T-helper 2 cell treated with Interferon-gamma antibody and Interleukin-4, amounts not matched to agents 5 μg/mL and 100 μg/mL, for 36 hours (primary cell): ENCODE data around the gene MAPK10.
"Not testable (repeated sequence)": the region's sequence is repeated elsewhere in the genome, so short reads cannot be mapped to it uniquely, and the experiment has no call there.

Experiments
- DNase-seq: peaks from one replicate; pipeline ENCODE4 v3.0.0; 2021; ENCODE audit warnings: low spot score
- H3K27ac Mint-ChIP-seq: one replicate; pipeline ENCODE4 v1.8.0; 2021; ENCODE audit warnings: mild to moderate bottlenecking, mixed read lengths
- H3K27me3 Mint-ChIP-seq: one replicate; pipeline ENCODE4 v1.8.0; 2021; ENCODE audit warnings: low read depth, mixed read lengths
- H3K36me3 Mint-ChIP-seq: one replicate; pipeline ENCODE4 v1.8.0; 2021; ENCODE audit warnings: low read depth, mixed read lengths
- H3K4me1 Mint-ChIP-seq: one replicate; pipeline ENCODE4 v1.8.0; 2021; ENCODE audit warnings: low read depth, mixed read lengths
- H3K4me3 Mint-ChIP-seq: one replicate; pipeline ENCODE4 v1.8.0; 2022; ENCODE audit warnings: mild to moderate bottlenecking, moderate library complexity, mixed read lengths
- H3K9me3 Mint-ChIP-seq: one replicate; pipeline ENCODE4 v1.8.0; 2021; ENCODE audit warnings: mixed read lengths

The MAPK10 gene

GRCh38 chr4:86089053-86089452 is 270.8 kb downstream of the MAPK10 start:
- Mint-ChIP-seq H3K27ac (no peak overlapping the region), H3K36me3 (no peaks in the 10 kb centered on the region), H3K9me3 (no peaks in the 10 kb centered on the region), H3K4me1 (no peaks in the 10 kb centered on the region), H3K27me3 (no peaks in the 10 kb centered on the region), H3K4me3 (no peak overlapping the region)
- DNase-seq, result no peak

GRCh38 chr4:86075796-86076195 is 284.1 kb downstream of the MAPK10 start:
- not testable (repeated sequence) for H3K27me3 Mint-ChIP-seq, DNase-seq, H3K36me3 Mint-ChIP-seq, H3K4me1 Mint-ChIP-seq, H3K27ac Mint-ChIP-seq, H3K4me3 Mint-ChIP-seq, H3K9me3 Mint-ChIP-seq

- no peaks in the 10 kb centered on the region for H3K4me1 Mint-ChIP-seq
- H3K27me3 Mint-ChIP-seq, result no peaks in the 10 kb centered on the region
- no peak overlapping the region for H3K27ac Mint-ChIP-seq
- no peaks in the 10 kb centered on the region for H3K9me3 Mint-ChIP-seq
- no peaks in the 10 kb centered on the region for H3K36me3 Mint-ChIP-seq
- no peak overlapping the region for H3K4me3 Mint-ChIP-seq
- no peak for DNase-seq
Observed at GRCh38 chr4:86060341-86060740, 299.5 kb downstream of the MAPK10 start.

DNA sequence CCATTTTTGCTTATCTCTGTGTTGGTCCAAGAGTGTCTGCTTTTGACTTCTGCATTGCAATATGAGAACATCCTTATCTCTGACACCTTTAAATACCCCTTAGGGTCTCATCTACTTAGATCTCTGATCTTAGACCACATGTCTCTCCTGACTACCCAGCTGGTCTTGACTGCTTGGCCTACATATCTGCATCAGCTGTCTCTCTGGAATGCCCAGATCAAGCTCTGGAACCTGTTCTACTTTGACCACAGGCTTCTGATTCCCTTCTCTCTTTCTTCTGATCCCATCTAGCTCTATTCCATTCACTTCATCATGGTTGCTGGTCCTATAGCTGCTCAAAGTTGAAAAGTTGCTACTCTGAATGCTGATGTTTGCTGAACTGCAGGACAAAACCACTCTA is 301.2 kb downstream of the MAPK10 start:
- DNase-seq, result no peak
- H3K36me3 Mint-ChIP-seq, result no peaks in the 10 kb centered on the region
- H3K27me3 Mint-ChIP-seq, result no peaks in the 10 kb centered on the region
- H3K9me3 Mint-ChIP-seq, result no peaks in the 10 kb centered on the region
- H3K27ac Mint-ChIP-seq, result no peak overlapping the region
- no peaks in the 10 kb centered on the region for H3K4me1 Mint-ChIP-seq
- no peak overlapping the region for H3K4me3 Mint-ChIP-seq

- Mint-ChIP-seq H3K4me3 (no peak overlapping the region), H3K9me3 (no peaks in the 10 kb centered on the region), H3K27me3 (no peaks in the 10 kb centered on the region), H3K4me1 (no peaks in the 10 kb centered on the region), H3K36me3 (no peaks in the 10 kb centered on the region), H3K27ac (no peak overlapping the region)
- DNase-seq, result no peak
Observed at GRCh38 chr4:86055898-86056297, 304.0 kb downstream of the MAPK10 start.

DNA sequence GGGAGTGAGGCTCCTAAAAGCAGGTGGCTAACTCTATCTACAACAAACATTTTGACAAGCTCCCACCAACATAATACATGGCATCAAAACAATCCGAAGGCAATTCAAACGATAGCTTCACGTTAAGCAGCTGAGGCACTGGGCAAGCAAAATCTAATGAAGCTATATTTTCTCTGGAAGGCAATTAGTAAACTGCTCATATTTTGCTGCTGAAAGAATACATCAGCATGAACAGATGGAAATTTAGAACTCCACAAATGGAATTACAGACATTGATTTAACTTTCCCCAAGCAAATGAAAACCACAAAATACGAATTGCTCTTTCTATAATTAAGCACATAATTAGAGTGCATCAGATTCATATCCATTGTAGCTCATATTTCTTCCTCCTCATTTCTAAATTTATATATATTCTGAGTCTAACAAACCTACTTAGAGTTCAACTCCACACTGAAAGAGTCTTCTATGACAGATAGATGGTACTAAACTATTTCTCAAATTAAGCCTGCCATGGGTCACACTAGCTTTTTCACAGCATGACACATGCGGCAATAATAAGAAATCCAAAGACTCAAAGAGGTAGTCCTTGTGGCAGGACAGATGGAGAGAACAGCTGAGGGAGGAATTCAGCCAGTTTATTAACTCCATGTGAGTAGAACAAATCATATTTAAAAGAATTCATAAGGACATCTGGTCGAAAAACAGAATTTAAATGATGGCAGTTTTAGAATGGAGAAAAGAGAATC is 305.4 kb downstream of the MAPK10 start:
- Mint-ChIP-seq H3K36me3 (no peaks in the 10 kb centered on the region), H3K9me3 (no peaks in the 10 kb centered on the region), H3K27ac (no peak overlapping the region), H3K4me3 (no peak overlapping the region), H3K4me1 (no peaks in the 10 kb centered on the region), H3K27me3 (no peaks in the 10 kb centered on the region)
- no peak for DNase-seq

GRCh38 chr4:86050496-86050895 is 309.4 kb downstream of the MAPK10 start:
- H3K27ac Mint-ChIP-seq, result no peak overlapping the region

GRCh38 chr4:86048426-86048825 is 311.4 kb downstream of the MAPK10 start:
- no peak for DNase-seq
- Mint-ChIP-seq H3K4me1 (no peaks in the 10 kb centered on the region), H3K36me3 (no peaks in the 10 kb centered on the region), H3K9me3 (no peaks in the 10 kb centered on the region), H3K27me3 (no peaks in the 10 kb centered on the region), H3K27ac (no peak overlapping the region), H3K4me3 (no peak overlapping the region)

More at GRCh38 chr4:86050496-86050895, 309.4 kb downstream of the MAPK10 start:
- Mint-ChIP-seq H3K27me3 (no peaks in the 10 kb centered on the region), H3K4me1 (no peaks in the 10 kb centered on the region), H3K36me3 (no peaks in the 10 kb centered on the region), H3K9me3 (no peaks in the 10 kb centered on the region), H3K4me3 (no peak overlapping the region)
- DNase-seq, result no peak

DNA sequence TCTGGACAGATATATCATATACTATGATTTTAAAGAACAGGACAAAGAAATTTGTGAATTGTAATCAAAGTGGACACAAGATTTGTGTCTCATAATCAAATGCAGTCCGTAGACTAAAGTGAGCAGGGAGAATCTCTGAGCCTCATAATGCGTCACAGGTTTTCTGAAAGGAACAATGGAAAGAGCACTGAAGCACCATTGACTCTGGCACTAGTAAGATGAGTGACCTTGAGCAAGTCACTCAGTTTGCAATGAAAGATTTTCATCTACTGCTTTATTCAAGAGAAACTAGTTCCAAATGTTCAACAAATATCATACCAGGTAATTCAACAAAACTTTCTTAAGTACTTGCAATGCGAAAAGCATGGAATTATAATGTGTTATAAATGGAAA is 315.3 kb downstream of the MAPK10 start:
- no peak for DNase-seq
- Mint-ChIP-seq H3K36me3 (no peaks in the 10 kb centered on the region), H3K4me3 (no peak overlapping the region), H3K27ac (no peak overlapping the region), H3K4me1 (no peaks in the 10 kb centered on the region), H3K27me3 (no peaks in the 10 kb centered on the region), H3K9me3 (no peaks in the 10 kb centered on the region)

DNA sequence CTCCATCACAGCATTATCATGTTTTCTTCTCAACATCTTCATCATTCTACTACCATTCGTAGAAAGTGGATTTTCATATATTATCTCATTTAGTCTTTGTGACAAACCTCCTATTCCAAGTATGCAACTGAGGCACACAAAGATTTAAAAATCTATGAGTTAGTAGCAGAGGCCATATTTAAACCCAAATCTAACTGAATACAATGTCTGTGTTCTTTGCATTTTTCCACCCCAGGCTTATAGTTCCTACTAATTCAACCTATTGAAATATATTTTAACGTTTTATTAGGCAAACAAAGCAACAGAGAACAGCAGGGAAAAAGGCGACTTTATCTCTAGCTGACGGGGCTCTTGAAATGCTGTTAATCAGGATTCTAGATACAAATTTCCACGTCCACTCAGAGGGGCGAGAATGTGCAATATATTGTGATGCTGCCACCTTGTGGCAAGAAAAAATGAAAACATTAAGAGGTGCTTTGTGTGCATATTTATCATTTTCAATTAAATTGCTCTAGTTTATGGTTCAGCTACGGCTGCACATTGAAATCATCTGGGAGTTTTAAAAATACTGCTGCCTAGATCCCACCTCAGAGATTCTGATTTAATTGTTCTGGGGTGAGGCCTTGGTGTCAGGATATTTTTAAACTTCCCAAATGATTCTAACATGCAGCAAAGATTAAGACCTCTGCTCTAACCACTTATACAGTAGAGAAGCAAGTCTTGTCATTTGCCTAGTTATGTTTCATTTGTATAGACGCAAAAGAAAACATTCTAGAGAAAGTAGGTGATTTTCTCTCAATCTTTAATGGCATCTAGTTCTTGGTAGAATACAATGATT is 315.9 kb downstream of the MAPK10 start:
- Mint-ChIP-seq H3K4me3 (no peak overlapping the region), H3K4me1 (no peaks in the 10 kb centered on the region), H3K27ac (no peak overlapping the region), H3K9me3 (no peaks in the 10 kb centered on the region), H3K36me3 (no peaks in the 10 kb centered on the region), H3K27me3 (no peaks in the 10 kb centered on the region)
- peak; percentile 4 for DNase-seq

GRCh38 chr4:86038037-86038436 is 321.8 kb downstream of the MAPK10 start:
- H3K4me1 Mint-ChIP-seq, result no peaks in the 10 kb centered on the region
- no peaks in the 10 kb centered on the region for H3K9me3 Mint-ChIP-seq
- no peak overlapping the region for H3K4me3 Mint-ChIP-seq
- H3K27ac Mint-ChIP-seq, result no peak overlapping the region
- H3K27me3 Mint-ChIP-seq, result no peaks in the 10 kb centered on the region
- no peak for DNase-seq
- H3K36me3 Mint-ChIP-seq, result no peaks in the 10 kb centered on the region

GRCh38 chr4:86036736-86037135 is 323.1 kb downstream of the MAPK10 start:
- H3K4me1 Mint-ChIP-seq, result no peaks in the 10 kb centered on the region
- no peaks in the 10 kb centered on the region for H3K27me3 Mint-ChIP-seq
- H3K36me3 Mint-ChIP-seq, result no peaks in the 10 kb centered on the region
- no peak overlapping the region for H3K27ac Mint-ChIP-seq
- no peaks in the 10 kb centered on the region for H3K9me3 Mint-ChIP-seq
- no peak overlapping the region for H3K4me3 Mint-ChIP-seq
- no peak for DNase-seq

GRCh38 chr4:86035688-86036087 is 324.2 kb downstream of the MAPK10 start:
- Mint-ChIP-seq H3K36me3 (no peaks in the 10 kb centered on the region), H3K4me1 (no peaks in the 10 kb centered on the region), H3K9me3 (no peaks in the 10 kb centered on the region), H3K27me3 (no peaks in the 10 kb centered on the region), H3K4me3 (no peak overlapping the region), H3K27ac (no peak overlapping the region)
- no peak for DNase-seq

- H3K27ac Mint-ChIP-seq, result no peak overlapping the region
- DNase-seq, result no peak
- no peak overlapping the region for H3K4me3 Mint-ChIP-seq
- no peaks in the 10 kb centered on the region for H3K36me3 Mint-ChIP-seq
- H3K4me1 Mint-ChIP-seq, result no peaks in the 10 kb centered on the region
- no peaks in the 10 kb centered on the region for H3K27me3 Mint-ChIP-seq
- H3K9me3 Mint-ChIP-seq, result no peaks in the 10 kb centered on the region
Observed at GRCh38 chr4:86034616-86035015, 325.2 kb downstream of the MAPK10 start.
